Gastroesophageal sphincter (tissue), 3 donors: ENCODE results near the gene MINDY4.

Experiments used
- CTCF ChIP-seq, 4 experiments: fragments of 200-600 bp in 2 of 4; fragments of 450-650 bp in 2 of 4; sonication (generic) in 1 of 4; IDR thresholded peaks; one replicate each; pipeline ENCODE4 v1.5.1; 2017 to 2019; ENCODE audit warnings: antibody characterized with exemption in 4 of 4, mild to moderate bottlenecking in 2 of 4, moderate library complexity in 2 of 4
- POLR2A ChIP-seq, 2 donors: fragments of 450-650 bp; IDR thresholded peaks; one replicate each; pipeline ENCODE4 v1.6.1; 2017; ENCODE audit warnings: antibody characterized with exemption in 2 of 2, mild to moderate bottlenecking in 2 of 2, moderate library complexity in 1 of 2

GRCh38 chr7:30925913-30926312, 154.7 kb downstream of the MINDY4 start:
- TF ChIP-seq CTCF (IDR thresholded peaks at IDR 0.05) (no peak), POLR2A (IDR thresholded peaks at IDR 0.05) (no peak)
